ENCODE measurements around the gene ELOA.
"Not testable (repeated sequence)": the region's sequence is repeated elsewhere in the genome, so short reads cannot be mapped to it uniquely, and the experiment has no call there.

The ELOA gene

DNA sequence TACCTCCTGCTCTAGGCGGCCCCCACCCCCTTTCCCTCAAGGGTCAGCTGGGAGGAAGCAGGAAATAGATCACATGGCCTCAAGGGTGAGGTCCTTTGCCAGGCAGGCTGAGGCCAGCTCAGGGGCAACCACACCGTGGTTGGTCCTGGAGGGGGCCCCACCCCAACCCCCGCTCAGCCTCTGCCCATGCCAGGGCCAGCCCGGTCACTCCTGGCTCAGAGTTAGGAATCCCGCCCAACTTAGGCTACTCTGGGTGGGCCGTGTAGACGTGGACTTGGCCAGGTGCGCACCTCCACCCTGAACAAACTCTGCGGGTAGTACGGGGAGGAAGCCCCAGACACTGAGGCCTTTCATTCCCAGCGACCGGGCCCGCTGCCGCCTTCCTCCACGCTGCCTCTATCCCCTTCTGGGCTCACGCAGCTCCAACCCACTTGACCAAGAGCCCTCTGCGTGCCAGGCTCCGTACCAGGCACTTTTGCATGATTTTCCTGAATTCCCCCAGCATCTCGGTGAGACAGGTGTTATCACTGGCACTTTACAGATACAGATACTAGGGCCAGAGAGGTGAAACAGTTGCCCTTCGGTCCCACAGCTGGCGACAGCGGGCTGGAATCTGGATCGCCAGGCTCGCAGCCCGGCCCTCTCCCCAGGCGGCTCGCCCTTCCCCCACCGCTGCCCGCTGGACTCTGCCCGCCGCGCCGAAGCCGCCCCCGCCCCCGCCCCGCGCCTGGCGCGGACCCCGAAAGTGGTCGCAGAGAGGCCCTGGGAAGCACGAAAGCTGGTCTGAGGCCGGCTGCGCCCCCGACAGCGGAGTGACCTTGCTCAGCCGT lies 56.5 kb downstream of the ELOA start:
- peak overlapping the region; percentile 99 for H3K27ac ChIP-seq
- DNase-seq (ENCODE audit: low read depth, low spot score), result peak; percentile 69

- peak within 1 kb of the TSS; percentile 99 for H3K27ac ChIP-seq
- DNase-seq (ENCODE audit: low read depth, low spot score), result peak; percentile 79
Measured at GRCh38 chr1:23800400-23801337, 57.4 kb downstream of the ELOA start, which contains the start of gene GALE. GALE (minus strand) TSS chr1:23800754; CDS start chr1:23799007, 1,747 bp downstream.

DNA sequence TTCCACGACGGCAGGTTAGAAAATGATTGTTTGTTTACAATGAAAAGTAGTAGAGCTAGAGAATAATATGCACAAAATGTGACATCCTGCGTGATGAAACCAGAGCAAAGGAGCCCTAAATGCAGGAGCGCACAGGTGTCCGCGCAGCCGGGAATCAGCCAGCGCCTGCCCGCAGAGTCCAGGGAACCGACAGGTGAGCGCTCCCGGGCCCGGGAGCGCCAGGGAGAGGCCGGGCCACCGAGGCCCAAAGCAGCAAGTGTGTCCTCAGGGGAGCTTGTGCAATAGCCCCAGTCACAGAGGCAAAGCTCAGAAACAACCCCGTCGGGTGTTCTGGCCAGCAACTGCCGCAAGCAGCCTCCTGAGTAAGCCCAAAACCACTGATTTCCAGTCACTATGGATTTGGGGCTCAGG lies 58.1 kb downstream of the ELOA start:
- no peak for DNase-seq (ENCODE audit: low read depth, low spot score)
- H3K27ac ChIP-seq, result peak overlapping the region; percentile 99

DNA sequence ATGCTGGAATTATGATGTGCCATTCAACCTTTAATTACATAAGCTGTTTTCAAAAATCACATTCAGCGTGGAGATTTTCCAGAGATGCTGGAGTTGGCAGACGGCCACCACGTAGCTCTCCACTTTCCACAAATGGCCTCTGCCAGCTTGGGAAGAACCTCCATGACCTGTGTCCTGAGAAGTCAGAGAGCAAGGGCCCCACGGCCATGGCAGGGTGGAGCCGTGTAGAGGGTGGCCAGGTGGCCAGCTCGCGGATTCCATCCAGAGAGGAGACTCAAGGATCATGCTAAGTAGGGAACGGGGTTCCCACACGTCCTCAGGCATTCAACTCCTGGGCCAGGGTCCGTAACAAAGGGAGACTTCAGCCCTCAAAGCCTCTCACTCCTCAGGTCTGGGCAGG lies 58.6 kb downstream of the ELOA start:
- peak overlapping the region; percentile 99 for H3K27ac ChIP-seq

DNA sequence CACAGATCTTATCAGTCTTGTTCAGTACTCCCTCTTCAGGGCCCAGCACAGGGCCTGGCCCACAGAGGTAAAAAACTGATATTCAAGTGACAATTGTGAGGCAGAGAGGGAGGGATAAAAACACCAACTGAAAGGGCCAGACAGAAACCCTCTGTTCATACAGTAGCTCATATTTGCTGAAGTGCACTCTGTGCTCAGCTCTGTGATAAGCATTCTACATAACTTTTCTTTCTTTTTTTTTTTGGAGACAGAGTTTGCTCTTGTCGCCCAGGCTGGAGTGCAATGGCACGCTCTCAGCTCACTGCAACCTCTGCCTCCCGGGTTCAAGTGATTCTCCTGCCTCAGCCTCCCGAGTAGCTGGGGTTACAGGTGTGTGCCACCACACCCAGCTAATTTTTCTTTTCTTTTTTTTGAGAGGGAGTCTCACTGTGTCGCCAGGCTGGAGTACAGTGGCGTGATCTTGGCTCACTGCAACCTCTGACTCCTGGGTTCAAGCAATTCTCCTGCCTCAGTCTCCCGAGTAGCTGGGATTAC lies 59.6 kb downstream of the ELOA start:
- DNase-seq (ENCODE audit: low read depth, low spot score); H3K27ac ChIP-seq: not testable (repeated sequence)

More for the DNA sequence above, 58.6 kb downstream of the ELOA start:
- DNase-seq (ENCODE audit: low read depth, low spot score), result no peak

DNA sequence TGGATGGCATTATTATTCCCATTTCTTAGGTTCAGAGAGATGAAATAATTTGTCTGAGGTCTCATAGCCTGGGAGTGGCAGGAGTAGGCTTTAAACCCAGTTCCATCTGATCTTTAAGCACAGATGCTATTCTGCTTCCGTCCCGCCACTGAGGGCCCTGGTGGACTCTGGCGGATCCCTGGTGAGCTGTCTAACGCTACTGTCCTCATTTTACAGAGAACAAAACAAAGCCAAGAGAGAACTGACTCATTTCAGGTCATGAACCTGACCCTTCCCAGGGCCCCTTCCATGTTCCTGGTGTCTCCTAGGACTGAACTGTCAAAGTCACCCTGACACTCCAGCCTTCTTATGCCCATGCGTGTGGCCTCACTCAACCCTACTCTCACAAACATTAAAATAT lies 60.4 kb downstream of the ELOA start:
- no peak overlapping the region for H3K27ac ChIP-seq
- DNase-seq (ENCODE audit: low read depth, low spot score), result no peak

- H3K27ac ChIP-seq, result no peak overlapping the region
- no peak for DNase-seq (ENCODE audit: low read depth, low spot score)
Measured at GRCh38 chr1:23804183-23804835, 61.0 kb downstream of the ELOA start.

DNA sequence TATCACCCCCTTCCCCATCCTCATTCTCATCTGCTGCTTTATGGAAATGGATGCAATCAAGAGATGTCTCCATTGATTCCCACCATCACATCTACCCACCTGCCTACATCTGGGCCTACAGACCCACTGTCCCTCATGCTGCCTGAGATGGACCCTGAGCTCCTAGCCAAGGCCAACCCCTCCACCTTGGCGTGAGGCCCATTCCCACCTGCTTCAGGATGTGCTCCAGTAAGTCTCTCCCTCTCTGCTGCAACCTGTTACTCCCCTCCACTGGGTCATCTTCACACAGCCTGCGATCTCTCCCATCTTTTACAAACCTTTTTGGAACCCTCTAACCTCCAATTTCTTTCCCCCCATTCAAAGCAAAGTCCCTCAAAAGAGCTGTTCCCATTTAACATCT lies 61.8 kb downstream of the ELOA start:
- no peak for DNase-seq (ENCODE audit: low read depth, low spot score)
- H3K27ac ChIP-seq, result no peak overlapping the region

DNA sequence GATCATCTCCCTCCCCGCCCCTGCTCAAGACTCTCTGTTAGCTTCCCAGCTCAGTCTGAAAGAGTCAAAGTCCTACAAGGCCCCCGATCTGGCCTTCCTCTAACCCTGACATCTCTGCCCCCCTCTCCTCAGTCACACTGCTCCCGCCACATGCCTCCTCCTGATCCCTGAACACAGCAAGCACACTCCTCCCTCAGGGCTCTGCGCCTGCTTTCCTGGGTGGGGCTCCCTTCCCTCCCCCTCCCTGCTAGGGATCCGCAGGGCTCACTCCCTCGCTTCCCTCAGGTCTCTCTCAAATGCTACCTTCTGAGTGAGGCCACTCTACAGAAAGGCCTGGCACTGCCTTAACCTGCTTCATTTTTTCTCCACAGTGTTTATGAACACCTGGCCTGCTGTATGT lies 63.0 kb downstream of the ELOA start:
- H3K27ac ChIP-seq, result no peak overlapping the region
- DNase-seq (ENCODE audit: low read depth, low spot score), result no peak

DNA sequence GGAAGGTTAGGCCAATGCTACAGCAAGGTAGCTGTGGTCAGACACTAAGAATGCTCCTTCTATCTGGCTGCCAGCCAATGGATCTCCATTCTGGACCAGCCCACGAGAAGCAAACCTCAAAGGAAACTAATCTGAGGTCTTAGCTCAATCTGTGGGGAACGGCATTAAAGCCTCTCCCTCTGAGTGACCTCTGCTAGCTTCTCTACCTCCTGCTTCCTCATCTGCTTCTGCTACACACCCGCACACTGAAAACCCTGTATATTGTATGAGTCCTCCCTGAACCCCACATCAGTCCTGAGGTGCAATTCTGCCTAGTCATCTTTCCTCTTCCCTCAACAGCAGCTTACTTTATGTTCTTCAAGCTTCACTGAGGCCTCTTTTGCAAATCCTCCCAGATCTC lies 64.2 kb downstream of the ELOA start:
- no peak for DNase-seq (ENCODE audit: low read depth, low spot score)
- H3K27ac ChIP-seq, result no peak overlapping the region

DNA sequence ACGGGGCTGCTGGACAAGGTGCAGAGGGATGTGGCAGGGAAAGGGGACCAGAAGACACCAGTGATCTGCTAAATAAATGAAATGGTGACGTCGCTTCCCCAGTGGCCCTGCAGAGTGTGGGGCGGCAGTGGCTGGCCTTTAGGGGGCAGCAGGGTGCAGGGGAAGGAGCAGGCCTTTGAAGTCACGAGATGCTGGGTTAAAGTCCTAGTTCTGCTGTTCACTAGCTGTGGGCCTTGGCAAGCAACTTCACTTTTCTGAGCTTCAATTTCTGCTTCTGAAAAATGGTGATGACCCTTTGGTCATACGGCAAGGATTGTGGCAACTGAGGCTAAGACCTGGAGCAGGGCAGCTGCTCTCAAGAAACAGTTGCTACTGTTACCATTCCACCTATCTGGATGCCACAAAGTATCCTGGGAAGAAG lies 66.5 kb downstream of the ELOA start:
- H3K27ac ChIP-seq, result peak overlapping the region; percentile 9
- DNase-seq (ENCODE audit: low read depth, low spot score), result no peak

- H3K27ac ChIP-seq, result peak overlapping the region; percentile 9
- no peak for DNase-seq (ENCODE audit: low read depth, low spot score)
Measured at GRCh38 chr1:23810818-23811540, 67.7 kb downstream of the ELOA start.
